ENCODE measurements around the gene ZPR1. TPM values are rescaled to one million over a fixed set of nuclear protein-coding genes. Genes with fewer than 3 reads are reported as not detected.

Gene ZPR1, protein sequence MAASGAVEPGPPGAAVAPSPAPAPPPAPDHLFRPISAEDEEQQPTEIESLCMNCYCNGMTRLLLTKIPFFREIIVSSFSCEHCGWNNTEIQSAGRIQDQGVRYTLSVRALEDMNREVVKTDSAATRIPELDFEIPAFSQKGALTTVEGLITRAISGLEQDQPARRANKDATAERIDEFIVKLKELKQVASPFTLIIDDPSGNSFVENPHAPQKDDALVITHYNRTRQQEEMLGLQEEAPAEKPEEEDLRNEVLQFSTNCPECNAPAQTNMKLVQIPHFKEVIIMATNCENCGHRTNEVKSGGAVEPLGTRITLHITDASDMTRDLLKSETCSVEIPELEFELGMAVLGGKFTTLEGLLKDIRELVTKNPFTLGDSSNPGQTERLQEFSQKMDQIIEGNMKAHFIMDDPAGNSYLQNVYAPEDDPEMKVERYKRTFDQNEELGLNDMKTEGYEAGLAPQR
- 38.8 TPM for total RNA-seq

GRCh38 chr11:116787786-116788486 is at the start of gene ZPR1:
Gene ZPR1 (minus strand): TSS chr11:116788023. CDS start chr11:116787990, 33 bp downstream.

DNA sequence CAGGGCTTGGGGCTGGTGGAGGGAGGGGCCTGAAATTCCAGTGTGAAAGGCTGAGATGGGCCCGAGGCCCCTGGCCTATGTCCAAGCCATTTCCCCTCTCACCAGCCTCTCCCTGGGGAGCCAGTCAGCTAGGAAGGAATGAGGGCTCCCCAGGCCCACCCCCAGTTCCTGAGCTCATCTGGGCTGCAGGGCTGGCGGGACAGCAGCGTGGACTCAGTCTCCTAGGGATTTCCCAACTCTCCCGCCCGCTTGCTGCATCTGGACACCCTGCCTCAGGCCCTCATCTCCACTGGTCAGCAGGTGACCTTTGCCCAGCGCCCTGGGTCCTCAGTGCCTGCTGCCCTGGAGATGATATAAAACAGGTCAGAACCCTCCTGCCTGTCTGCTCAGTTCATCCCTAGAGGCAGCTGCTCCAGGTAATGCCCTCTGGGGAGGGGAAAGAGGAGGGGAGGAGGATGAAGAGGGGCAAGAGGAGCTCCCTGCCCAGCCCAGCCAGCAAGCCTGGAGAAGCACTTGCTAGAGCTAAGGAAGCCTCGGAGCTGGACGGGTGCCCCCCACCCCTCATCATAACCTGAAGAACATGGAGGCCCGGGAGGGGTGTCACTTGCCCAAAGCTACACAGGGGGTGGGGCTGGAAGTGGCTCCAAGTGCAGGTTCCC is 41.8 kb upstream of the ZPR1 start, which contains the start of gene APOC3:
TSS of gene APOC3 (plus strand) at position 383 of the 659 bp plus-strand sequence. CDS start 676 bp downstream, outside the sequence.

GRCh38 chr11:116823031-116823843 is 35.4 kb upstream of the ZPR1 start, which contains the start of gene APOA4:
Gene APOA4 (minus strand): TSS chr11:116823304. CDS start chr11:116823191, 113 bp downstream.

DNA sequence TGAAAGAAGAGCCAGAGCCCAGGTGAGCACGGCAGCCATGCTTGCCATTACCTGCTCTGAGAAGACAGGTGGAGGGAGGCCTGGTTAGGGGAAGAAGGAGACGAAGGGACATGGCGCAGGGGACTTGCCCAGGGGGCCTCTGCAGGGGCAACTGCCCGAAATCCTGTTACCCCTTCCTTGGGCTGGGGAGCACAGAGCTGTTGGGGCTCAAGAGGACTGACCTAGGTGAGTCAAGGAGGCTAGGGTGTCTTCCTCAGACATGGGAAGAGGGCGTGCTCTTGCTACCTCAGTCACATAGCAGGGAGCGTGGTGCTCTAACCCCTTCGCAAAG is 4.0 kb upstream of the ZPR1 start, which contains the start of gene APOA5:
TSS of gene APOA5 (minus strand) at position 67 of the 331 bp plus-strand sequence. CDS start at position 48, 19 bp downstream.

DNA sequence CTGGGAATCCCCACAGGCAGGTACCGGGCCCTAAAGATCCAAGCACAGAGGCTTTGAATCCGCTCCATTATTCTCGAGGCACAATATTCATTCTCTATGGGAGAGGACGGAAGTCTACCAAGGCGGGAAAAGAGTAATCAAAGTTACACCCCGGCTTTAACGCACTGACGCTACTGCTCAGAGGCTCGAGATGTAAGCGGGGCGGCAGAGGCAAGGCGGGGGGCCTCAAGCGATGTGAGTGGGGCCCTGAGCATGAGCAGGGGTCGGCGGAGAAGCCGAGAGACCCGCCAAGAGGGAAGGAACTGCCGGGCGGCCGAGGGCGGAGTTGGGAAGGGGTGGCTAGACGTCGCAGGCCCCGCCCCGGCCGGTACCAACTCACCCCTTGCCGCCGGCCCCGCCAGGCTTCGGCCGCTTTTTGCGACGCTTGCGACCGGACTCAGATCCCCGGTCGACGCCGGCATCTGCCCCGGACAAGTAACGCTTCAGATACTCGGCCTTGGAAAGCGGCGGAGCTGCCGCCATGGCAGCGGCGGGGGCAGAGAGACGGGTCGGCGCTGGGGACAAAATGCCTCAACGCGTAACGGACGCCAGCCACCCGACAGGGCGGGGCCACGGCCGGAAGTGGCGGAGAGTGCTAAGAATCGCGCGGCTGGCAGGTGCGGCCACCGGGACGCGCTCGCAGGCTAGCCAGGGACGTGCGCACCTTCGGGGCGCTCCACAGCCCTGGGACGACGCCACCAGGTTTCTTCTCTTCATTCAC is 15.2 kb downstream of the ZPR1 start, which contains the start of gene BUD13:
TSS of gene BUD13 (minus strand) at position 545 of the 760 bp plus-strand sequence. CDS start at position 522, 23 bp downstream.

Other genes with a start within 250 kb of the ZPR1 start
- 15.7 TPM for gene BUD13, start 15.0 kb downstream of the ZPR1 start, total RNA-seq
- gene APOA5, start 3.9 kb upstream of the ZPR1 start, total RNA-seq = not detected
- gene APOA4, start 35.3 kb upstream of the ZPR1 start, total RNA-seq = not detected
- not detected for gene APOC3, start 41.9 kb upstream of the ZPR1 start, total RNA-seq
- gene APOA1, start 49.6 kb upstream of the ZPR1 start, total RNA-seq = 1.4 TPM